HTERT RPE-1 (cell line): Measurements from ENCODE around the gene SYTL1.
"Not testable (repeated sequence)": the region's sequence is repeated elsewhere in the genome, so short reads cannot be mapped to it uniquely, and the experiment has no call there.

Experiments used
- in situ Hi-C: fragments of 300-500 bp; cut with MboI; formaldehyde crosslinking; loops from 4 replicates; pipeline ENCODE4 v1.14.3; 2020; ENCODE audit warnings: low sequenced_read_pairs

SYTL1 gene

GRCh38 chr1:27381969-27382762 lies 40.3 kb downstream of the SYTL1 start:
- in situ Hi-C loops, result no loop called here

- in situ Hi-C loops, result no loop called here
These were observed 41.3 kb downstream of the SYTL1 start, which contains the start of gene CD164L2 for GRCh38 chr1:27383039-27383605. Gene CD164L2, minus strand, starts transcription at chr1:27383333. Its CDS starts 94 bp downstream, at chr1:27383239.

- in situ Hi-C loops, result no loop called here
These were observed 41.8 kb downstream of the SYTL1 start for GRCh38 chr1:27383661-27384060.

- in situ Hi-C loops, result not testable (repeated sequence)
These were observed 43.0 kb downstream of the SYTL1 start for GRCh38 chr1:27384797-27385196.

- in situ Hi-C loops, result no loop called here
These were observed 46.6 kb downstream of the SYTL1 start for GRCh38 chr1:27388337-27389005.

- in situ Hi-C loops, result no loop called here
These were observed 49.8 kb downstream of the SYTL1 start for GRCh38 chr1:27391511-27392095.

GRCh38 chr1:27392096-27392777 lies 50.4 kb downstream of the SYTL1 start, which contains the start of gene GPR3:
Gene GPR3, plus strand, starts transcription at chr1:27392622. Its CDS starts 1,177 bp downstream, at chr1:27393799.
- in situ Hi-C loops, result no loop called here

GRCh38 chr1:27392778-27393635 lies 51.2 kb downstream of the SYTL1 start:
- in situ Hi-C loops, result no loop called here

- in situ Hi-C loops, result no loop called here
These were observed 51.9 kb downstream of the SYTL1 start for GRCh38 chr1:27393641-27394281.

GRCh38 chr1:27394282-27394658 lies 52.4 kb downstream of the SYTL1 start:
- in situ Hi-C loops, result no loop called here

- in situ Hi-C loops, result no loop called here
These were observed 53.1 kb downstream of the SYTL1 start for GRCh38 chr1:27394925-27395324.

GRCh38 chr1:27395441-27396195 lies 53.8 kb downstream of the SYTL1 start:
- in situ Hi-C loops, result no loop called here

- in situ Hi-C loops, result no loop called here
These were observed 55.3 kb downstream of the SYTL1 start for GRCh38 chr1:27397110-27397509.

- in situ Hi-C loops, result no loop called here
These were observed 55.9 kb downstream of the SYTL1 start for GRCh38 chr1:27397749-27398148.

- in situ Hi-C loops, result no loop called here
These were observed 56.8 kb downstream of the SYTL1 start for GRCh38 chr1:27398405-27399149.

GRCh38 chr1:27399251-27400025 lies 57.6 kb downstream of the SYTL1 start:
- in situ Hi-C loops, result no loop called here
